OCI-LY3 (cell line): ENCODE data around the gene MMP20.

Experiments
- EZH2phosphoT487 ChIP-seq: fragments of 200-600 bp; shearing (Covaris generic); IDR thresholded peaks from 2 replicates; pipeline ENCODE4 v1.6.1; 2018; ENCODE audit warnings: antibody characterized with exemption, mixed run types, low read depth
- TF ChIP-seq, protein P1 (sequence below): fragments of 200-600, 300-600 bp; sonication (generic); IDR thresholded peaks from 2 replicates; pipeline ENCODE4 v1.5.1; 2014; ENCODE audit warnings: antibody characterized with exemption, low read length, low read depth

DNA sequence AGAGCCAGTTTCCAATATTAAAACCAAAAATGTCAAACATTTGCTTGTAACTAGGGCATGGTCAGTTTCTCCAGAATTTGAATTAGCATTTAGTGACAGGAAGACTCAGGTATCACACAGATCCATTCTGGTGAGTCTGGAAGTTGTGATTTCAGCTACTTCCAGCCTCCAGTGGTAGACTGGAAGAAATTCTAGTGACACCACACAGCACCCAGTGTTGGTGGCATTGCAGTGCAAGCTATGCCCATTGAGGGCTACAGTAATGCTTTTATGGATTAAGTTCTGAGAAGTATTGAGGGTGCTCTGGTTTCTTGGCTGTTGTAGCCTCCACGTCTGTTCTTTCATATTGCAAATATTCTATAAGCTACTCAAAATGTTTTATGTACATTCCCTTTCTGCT is 31.4 kb upstream of the MMP20 start:
- TF ChIP-seq, protein P1, sequence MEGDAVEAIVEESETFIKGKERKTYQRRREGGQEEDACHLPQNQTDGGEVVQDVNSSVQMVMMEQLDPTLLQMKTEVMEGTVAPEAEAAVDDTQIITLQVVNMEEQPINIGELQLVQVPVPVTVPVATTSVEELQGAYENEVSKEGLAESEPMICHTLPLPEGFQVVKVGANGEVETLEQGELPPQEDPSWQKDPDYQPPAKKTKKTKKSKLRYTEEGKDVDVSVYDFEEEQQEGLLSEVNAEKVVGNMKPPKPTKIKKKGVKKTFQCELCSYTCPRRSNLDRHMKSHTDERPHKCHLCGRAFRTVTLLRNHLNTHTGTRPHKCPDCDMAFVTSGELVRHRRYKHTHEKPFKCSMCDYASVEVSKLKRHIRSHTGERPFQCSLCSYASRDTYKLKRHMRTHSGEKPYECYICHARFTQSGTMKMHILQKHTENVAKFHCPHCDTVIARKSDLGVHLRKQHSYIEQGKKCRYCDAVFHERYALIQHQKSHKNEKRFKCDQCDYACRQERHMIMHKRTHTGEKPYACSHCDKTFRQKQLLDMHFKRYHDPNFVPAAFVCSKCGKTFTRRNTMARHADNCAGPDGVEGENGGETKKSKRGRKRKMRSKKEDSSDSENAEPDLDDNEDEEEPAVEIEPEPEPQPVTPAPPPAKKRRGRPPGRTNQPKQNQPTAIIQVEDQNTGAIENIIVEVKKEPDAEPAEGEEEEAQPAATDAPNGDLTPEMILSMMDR, result no peak
- TF ChIP-seq EZH2phosphoT487, result no peak
